ENCODE data around the gene TMEM270. TPM values are rescaled to one million over a fixed set of nuclear protein-coding genes. Genes with fewer than 3 reads are reported as not detected.

TMEM270 gene
- total and polyA plus RNA-seq, 2 of the 4 experiments (the other 2 are of a cell fraction), result 0.17 TPM; not detected in 1

- no peak for ATAC-seq (ENCODE audit: low read depth)
- H3K79me1 ChIP-seq (ENCODE audit: low read depth in 1 of 2, low read length in 2 of 2), result peaks cover 0 to 3% of the 10 kb centered on the region in 2 experiments; a peak in 1 of 4 replicates
- H2BK20ac ChIP-seq (ENCODE audit: low read depth, low read length), result no peak overlapping the region
- POLR2A ChIA-PET (ENCODE audit: unreplicated experiment), result no interaction called here
- no peak overlapping the region for H2BK5ac ChIP-seq (ENCODE audit: low read depth, low read length, poor library complexity, severe bottlenecking)
- no peaks in the 10 kb centered on the region for H3K36me3 ChIP-seq (ENCODE audit: control insufficient read depth, insufficient read depth, low read length)
- no peak overlapping the region for H4K5ac ChIP-seq (ENCODE audit: low read depth, low read length)
- peak overlapping the region; percentile 53; the same call in 1 of the 2 replicates for H2AK5ac ChIP-seq (ENCODE audit: low read depth, low read length)
- H3K14ac ChIP-seq (replicated peaks; ENCODE audit: low read depth, low read length), result no peak overlapping the region
- H3K27ac ChIP-seq (ENCODE audit: insufficient read depth, low read length), result no peak overlapping the region
- no peak overlapping the region for H3K9ac ChIP-seq (ENCODE audit: low read depth, low read length)
- in situ Hi-C loops (cut with MboI; ENCODE audit: low sequenced_read_pairs) (loop anchor here (10.0 kb wide), 2 partner anchors 340 to 530 kb away; no protein-coding TSS in a partner anchor), dilution Hi-C loops (cut with HindIII; ENCODE audit: low sequenced_read_pairs, unreplicated experiment) (no loop called here), intact Hi-C loops (cut with micrococcal nuclease) (loop anchor here (10.0 kb wide), 1 partner anchor 200 kb away; no protein-coding TSS in a partner anchor)
- no peak overlapping the region for H3K18ac ChIP-seq (ENCODE audit: low read depth, low read length)
- peaks cover 16% of the 10 kb centered on the region for H3K4me1 ChIP-seq (ENCODE audit: control insufficient read depth, insufficient read depth, low read length)
- peaks cover 19% of the 10 kb centered on the region for H3K9me1 ChIP-seq (ENCODE audit: insufficient read depth, low read length)
- WGBS, 2 experiments (ENCODE audit: extremely low coverage in 2 of 2, insufficient read length in 1 of 2), result 100% methylated on average over 1 of the region's 8 CpGs; no CpG with 5 or more reads in 1 of the 2 experiments
- H3K23ac ChIP-seq (ENCODE audit: low read depth, low read length), result no peak overlapping the region
- no peak overlapping the region for H3K4me3 ChIP-seq (ENCODE audit: insufficient read depth, low read depth, low read length)
- no peak overlapping the region for H2AK9ac ChIP-seq (replicated peaks; ENCODE audit: low read depth, low read length, poor library complexity)
- H2BK15ac ChIP-seq (ENCODE audit: low read depth, low read length), result no peak overlapping the region
- no peak for TF ChIP-seq BHLHE40 (IDR thresholded peaks at IDR 0.05; ENCODE audit: low read depth, low read length)
- TF ChIP-seq CHD1 (IDR thresholded peaks at IDR 0.05; ENCODE audit: low read depth, low read length), result no peak
- TF ChIP-seq RCOR1 (IDR thresholded peaks at IDR 0.05; ENCODE audit: insufficient replicate concordance, low read length), result no peak
- no peak for TF ChIP-seq SMC3 (IDR thresholded peaks at IDR 0.05; ENCODE audit: low read depth, low read length)
- no peak for TF ChIP-seq MXI1 (IDR thresholded peaks at IDR 0.05; ENCODE audit: borderline replicate concordance, low read depth, low read length)
- no peak for TF ChIP-seq RAD21 (IDR thresholded peaks at IDR 0.05; ENCODE audit: low read length)
- no peak for TF ChIP-seq NFE2L2 (IDR thresholded peaks at IDR 0.05; ENCODE audit: low read depth, low read length)
- no peak for TF ChIP-seq CTCF (conservative IDR thresholded peaks at IDR 0.05; ENCODE audit: low read depth, low read length)
- TF ChIP-seq MAZ (IDR thresholded peaks at IDR 0.05; ENCODE audit: borderline replicate concordance, low read depth, low read length), result no peak
- TF ChIP-seq USF2 (IDR thresholded peaks at IDR 0.05; ENCODE audit: low read depth, low read length), result no peak
- TF ChIP-seq RFX5 (IDR thresholded peaks at IDR 0.05; ENCODE audit: low read depth, low read length), result no peak
- TF ChIP-seq FOS (IDR thresholded peaks at IDR 0.05; ENCODE audit: low read depth, low read length), result no peak
- TF ChIP-seq POLR2A (IDR thresholded peaks at IDR 0.05; ENCODE audit: low read depth, low read length), result no peak
- BruUV-seq (replicated peaks), result no TSS peak
- DNase-seq, result no peak
- no peaks in the 10 kb centered on the region for H4K20me1 ChIP-seq (ENCODE audit: insufficient read depth, low read length)
- H2AFZ ChIP-seq (replicated peaks; ENCODE audit: low read length, poor library complexity), result peak overlapping the region; percentile 48
- H3K9me3 ChIP-seq (ENCODE audit: control insufficient read depth, insufficient read depth, low read length), result no peaks in the 10 kb centered on the region
- no peak overlapping the region for H2BK120ac ChIP-seq (ENCODE audit: low read depth, low read length)
- CTCF ChIA-PET, result interaction anchor here (0.7 to 1.5 kb wide), 2 partner anchors 9 to 161 kb away, joined by 3 to 5 read pairs; no protein-coding TSS in a partner anchor
- no peak overlapping the region for H3K56ac ChIP-seq (ENCODE audit: extremely low read depth, insufficient read depth, low read length)
- no peak overlapping the region for H3K4me2 ChIP-seq (ENCODE audit: low read depth, low read length)
- H3K4ac ChIP-seq (ENCODE audit: low read depth, low read length), result no peak overlapping the region; the same call in 1 of the 2 replicates
- no peaks in the 10 kb centered on the region for H3K27me3 ChIP-seq (ENCODE audit: control insufficient read depth, insufficient read depth, low read length)
- H4K91ac ChIP-seq (ENCODE audit: insufficient read depth, low read depth, low read length), result no peak overlapping the region; the same call in 1 of the 2 replicates
- no peak overlapping the region for H4K8ac ChIP-seq (ENCODE audit: low read depth in 2 of 2, low read length in 2 of 2)
Measured at GRCh38 chr7:73864981-73865711, 4.2 kb downstream of the TMEM270 start.
